Urinary bladder (tissue), 2 donors: Measurements from ENCODE around the gene SPAG5. TPM values are rescaled to one million over a fixed set of nuclear protein-coding genes. Genes with fewer than 3 reads are reported as not detected.

ENCODE experiments used
- polyA plus RNA-seq: library from polyadenylated mRNA; stranded (reverse); fragments of 200-250 nt; gene quantifications from one replicate; pipeline ENCODE4 v1.2.3, GENCODE V29; 2013
- total RNA-seq: library from RNA; depleted of rRNA; stranded (reverse); fragments of >200 nt; gene quantifications from one replicate; pipeline ENCODE4 v1.2.3, GENCODE V29; 2014
- donor health status: healthy.

The SPAG5 gene
- total and polyA plus RNA-seq, 2 donors, result 2.7 to 17.9 TPM

Other genes starting within 250 kb of the SPAG5 start
- gene POLDIP2, start 241.5 kb downstream of the SPAG5 start, total RNA-seq, result 35.1 TPM
- 79.6 TPM for gene POLDIP2, start 241.5 kb downstream of the SPAG5 start, polyA plus RNA-seq
- not detected for gene SEBOX, start 233.8 kb downstream of the SPAG5 start, total RNA-seq
- gene SEBOX, start 233.8 kb downstream of the SPAG5 start, polyA plus RNA-seq, result not detected
- gene VTN, start 228.7 kb downstream of the SPAG5 start, total RNA-seq, result 1.1 TPM
- gene VTN, start 228.7 kb downstream of the SPAG5 start, polyA plus RNA-seq, result 7.4 TPM
- gene SARM1, start 227.3 kb downstream of the SPAG5 start, total RNA-seq, result 10.2 TPM
- gene SARM1, start 227.3 kb downstream of the SPAG5 start, polyA plus RNA-seq, result 16.6 TPM
- gene SLC46A1, start 192.8 kb downstream of the SPAG5 start, total RNA-seq, result 11.2 TPM
- gene SLC46A1, start 192.8 kb downstream of the SPAG5 start, polyA plus RNA-seq, result 7.4 TPM
- not detected for gene SLC13A2, start 125.4 kb downstream of the SPAG5 start, total RNA-seq
- 0.03 TPM for gene SLC13A2, start 125.4 kb downstream of the SPAG5 start, polyA plus RNA-seq
- 0.11 TPM for gene FOXN1, start 92.7 kb downstream of the SPAG5 start, total RNA-seq
- 0.13 TPM for gene FOXN1, start 92.7 kb downstream of the SPAG5 start, polyA plus RNA-seq
- gene UNC119, start 46.4 kb downstream of the SPAG5 start, total RNA-seq, result 15.2 TPM
- 24.4 TPM for gene UNC119, start 46.4 kb downstream of the SPAG5 start, polyA plus RNA-seq
- 21.1 TPM for gene PIGS, start 27.5 kb downstream of the SPAG5 start, total RNA-seq
- 64.4 TPM for gene PIGS, start 27.5 kb downstream of the SPAG5 start, polyA plus RNA-seq
- 9.6 TPM for gene ALDOC, start 22.1 kb downstream of the SPAG5 start, total RNA-seq
- 34.2 TPM for gene ALDOC, start 22.1 kb downstream of the SPAG5 start, polyA plus RNA-seq
- 13.0 TPM for gene RSKR, start 15.2 kb upstream of the SPAG5 start, total RNA-seq
- 2.4 TPM for gene RSKR, start 15.2 kb upstream of the SPAG5 start, polyA plus RNA-seq
- gene BLTP2, start 46.1 kb upstream of the SPAG5 start, total RNA-seq, result 66.6 TPM
- 42.1 TPM for gene BLTP2, start 46.1 kb upstream of the SPAG5 start, polyA plus RNA-seq
- 35.8 TPM for gene SDF2, start 62.9 kb upstream of the SPAG5 start, total RNA-seq
- 73.1 TPM for gene SDF2, start 62.9 kb upstream of the SPAG5 start, polyA plus RNA-seq
- 47.2 TPM for gene SUPT6H, start 63.2 kb upstream of the SPAG5 start, total RNA-seq
- 42.1 TPM for gene SUPT6H, start 63.2 kb upstream of the SPAG5 start, polyA plus RNA-seq
- 1.7 TPM for gene PROCA1, start 112.9 kb upstream of the SPAG5 start, total RNA-seq
- 1.8 TPM for gene PROCA1, start 112.9 kb upstream of the SPAG5 start, polyA plus RNA-seq
- 63.7 TPM for gene RAB34, start 118.8 kb upstream of the SPAG5 start, total RNA-seq
- gene RAB34, start 118.8 kb upstream of the SPAG5 start, polyA plus RNA-seq, result 170 TPM
- gene RPL23A, start 121.0 kb upstream of the SPAG5 start, total RNA-seq, result 428 TPM
- gene RPL23A, start 121.0 kb upstream of the SPAG5 start, polyA plus RNA-seq, result 1,648 TPM
- gene TLCD1, start 127.2 kb upstream of the SPAG5 start, total RNA-seq, result 1.7 TPM
- gene TLCD1, start 127.2 kb upstream of the SPAG5 start, polyA plus RNA-seq, result 5.1 TPM
- 3.2 TPM for gene NEK8, start 129.8 kb upstream of the SPAG5 start, total RNA-seq
- 2.1 TPM for gene NEK8, start 129.8 kb upstream of the SPAG5 start, polyA plus RNA-seq
- gene TRAF4, start 145.0 kb upstream of the SPAG5 start, total RNA-seq, result 14.7 TPM
- gene TRAF4, start 145.0 kb upstream of the SPAG5 start, polyA plus RNA-seq, result 22.8 TPM
- gene FAM222B, start 243.8 kb upstream of the SPAG5 start, total RNA-seq, result 6.8 TPM
- 15.0 TPM for gene FAM222B, start 243.8 kb upstream of the SPAG5 start, polyA plus RNA-seq